Kidney (tissue), 14 donors: Measurements from ENCODE around the gene GREM1. TPM values are rescaled to one million over a fixed set of nuclear protein-coding genes. Genes with fewer than 3 reads are reported as not detected.
A peak's percentile ranks its signal among the peaks of the same experiment; 100 is the strongest.

Experiments
- DNase-seq, 5 donors: peaks; one replicate each; pipeline ENCODE4 v3.0.0-alpha.2; 2013 to 2020
- FAIRE-seq: peaks from 2 replicates; lab custom pipeline; 2012; peaks lifted over from hg19 to GRCh38; lab: Jason Lieb, UNC
- H3K27ac ChIP-seq, 2 donors: one replicate each; pipeline ENCODE4 v1.7.0; 2013; ENCODE audit warnings: low read depth in 2 of 2, low read length in 2 of 2, inconsistent platforms in 1 of 2
- H3K27me3 ChIP-seq: one replicate; pipeline ENCODE4 v1.7.1; 2013; ENCODE audit warnings: low read length, inconsistent platforms; ENCODE audit not compliant: control insufficient read depth, insufficient read depth
- H3K36me3 ChIP-seq, 3 donors: one replicate each; pipeline versions ENCODE4 v1.7.0 to v1.7.1; 2013; ENCODE audit warnings: low read length in 3 of 3, control low read depth in 1 of 3, inconsistent platforms in 1 of 3; ENCODE audit not compliant: insufficient read depth in 3 of 3, control insufficient read depth in 2 of 3
- H3K4me1 ChIP-seq, 3 donors: one replicate each; pipeline versions ENCODE4 v1.7.0 to v1.7.1; 2013; ENCODE audit warnings: low read length in 3 of 3, inconsistent platforms in 1 of 3, low read depth in 1 of 3; ENCODE audit not compliant: control insufficient read depth in 2 of 3, insufficient read depth in 2 of 3
- H3K4me3 ChIP-seq, 3 donors: one replicate each; pipeline versions ENCODE4 v1.7.0 to v1.8.1; 2013; ENCODE audit warnings: low read length in 3 of 3, control low read depth in 1 of 3, inconsistent platforms in 1 of 3
- H3K9ac ChIP-seq, 3 donors: one replicate each; pipeline versions ENCODE4 v1.7.0 to v1.7.1; 2013; ENCODE audit warnings: low read length in 3 of 3, control low read depth in 1 of 3, inconsistent platforms in 1 of 3
- H3K9me3 ChIP-seq, 3 donors: one replicate each; pipeline versions ENCODE4 v1.7.0 to v1.7.1; 2013; ENCODE audit warnings: low read length in 3 of 3, control low read depth in 1 of 3, inconsistent platforms in 1 of 3; ENCODE audit not compliant: control insufficient read depth in 2 of 3, insufficient read depth in 1 of 3
- CTCF ChIP-seq: IDR thresholded peaks from 3 replicates; pipeline ENCODE4 v1.5.1; 2012; ENCODE audit warnings: mild to moderate bottlenecking, moderate library complexity, borderline replicate concordance; ENCODE audit not compliant: insufficient read depth; ENCODE audit errors: extremely low read depth
- intact Hi-C: fragments of 100-400 bp; cut with DNase I; formaldehyde crosslinking; loops from one replicate; pipeline ENCODE4 v1.11.1; 2022
- polyA plus RNA-seq: library from polyadenylated mRNA; stranded (reverse); fragments of 350-450 nt; fragmentation: Illumina TruSeq; extraction: RNeasy Lipid Tissue Mini Kit (QIAGEN cat#74804); gene quantifications from one replicate; pipeline ENCODE4 v1.2.3, GENCODE V29; 2014; ENCODE audit warnings: low read depth, low replicate concordance; ENCODE audit not compliant: insufficient read depth
- total RNA-seq: library from RNA; stranded (reverse); fragmentation: NEBNext Ultra II Directional; extraction: Animal tissue kit (Norgen Biotek cat#: 25700); gene quantifications from one replicate; pipeline ENCODE4 v1.2.1, GENCODE V29; 2021
- donor health status: control.
- donor health status: control.
- donor health status: control.
- donor health status: control.
- donor health status: control.
- donor health status: DM: yes; HTN: yes; CAD: no.
- donor health status: Normal renal cell carcinoma (clear cell type).

Gene GREM1
- total and polyA plus RNA-seq, 2 donors from 2014 or later = 0.15 to 4.8 TPM

GRCh38 chr15:32716915-32717425 lies 834 bp upstream of the GREM1 start:
- Histone ChIP-seq H3K4me3 (no peak overlapping the region), H3K36me3 (no peaks in the 10 kb centered on the region), H3K9me3 (no peaks in the 10 kb centered on the region), H3K27me3 (peaks cover 53% of the 10 kb centered on the region), H3K9ac (no peak overlapping the region), H3K4me1 (peaks cover 0 to 6% (median 0%) of the 10 kb centered on the region in 3 donors), H3K27ac (no peak overlapping the region)
- TF ChIP-seq CTCF = no peak
- intact Hi-C loops = no loop called here
- DNase-seq (peak in 3 of 5 donors; percentile 18 to 56 (median 39)), FAIRE-seq (no peak)

GRCh38 chr15:32718227-32718820 lies 520 bp downstream of the GREM1 start:
- Histone ChIP-seq H3K36me3 (no peaks in the 10 kb centered on the region), H3K4me3 (no peak overlapping the region), H3K27me3 (peaks cover 53% of the 10 kb centered on the region), H3K9me3 (no peaks in the 10 kb centered on the region), H3K4me1 (peaks cover 0 to 6% (median 0%) of the 10 kb centered on the region in 3 donors), H3K27ac (no peak overlapping the region), H3K9ac (no peak overlapping the region)
- no peak for TF ChIP-seq CTCF
- no peak for FAIRE-seq
- DNase-seq = peak in 4 of 5 donors; percentile 41 to 62 (median 44)
- intact Hi-C loops = no loop called here

- intact Hi-C loops = no loop called here
- no peaks in the 10 kb centered on the region for H3K36me3 ChIP-seq
- H3K9ac ChIP-seq = no peak overlapping the region
- peaks cover 48% of the 10 kb centered on the region for H3K27me3 ChIP-seq
- no peaks in the 10 kb centered on the region for H3K9me3 ChIP-seq
- no peak overlapping the region for H3K4me3 ChIP-seq
- peaks cover 0 to 6% (median 0%) of the 10 kb centered on the region in 3 donors for H3K4me1 ChIP-seq
- TF ChIP-seq CTCF = no peak
- DNase-seq (peak; percentile 40 to 68 (median 57)), FAIRE-seq (no peak)
- H3K27ac ChIP-seq = no peak overlapping the region
Observed at GRCh38 chr15:32718821-32719716, 1.3 kb downstream of the GREM1 start.
